HepG2 (cell line): ENCODE results near the gene BEAN1. TPM values are rescaled to one million over a fixed set of nuclear protein-coding genes. Genes with fewer than 3 reads are reported as not detected.

ENCODE experiments used
- CBX1 ChIP-seq: IDR thresholded peaks from one replicate; pipeline ENCODE4 v1.6.1; 2016; ENCODE audit warnings: antibody characterized with exemption, low read depth
- CEBPG ChIP-seq: IDR thresholded peaks from 2 replicates; pipeline ENCODE4 v1.6.1; 2016
- DPF2 ChIP-seq: sonication (generic); formaldehyde crosslinking; IDR thresholded peaks from 2 replicates; pipeline ENCODE4 v1.4.0; 2020; ENCODE audit warnings: mild to moderate bottlenecking, low read depth, missing genetic modification reagents, borderline replicate concordance
- DR1 ChIP-seq: sonication (generic); formaldehyde crosslinking; IDR thresholded peaks from 2 replicates; pipeline ENCODE4 v1.8.0; 2021; ENCODE audit warnings: mild to moderate bottlenecking, missing genetic modification reagents, inconsistent platforms
- EED ChIP-seq: sonication (generic); formaldehyde crosslinking; IDR thresholded peaks from 2 replicates; pipeline ENCODE4 v1.5.0; 2020; ENCODE audit warnings: mild to moderate bottlenecking, missing genetic modification reagents
- ETV5 ChIP-seq: IDR thresholded peaks from 2 replicates; pipeline ENCODE4 v1.6.1; 2018; ENCODE audit warnings: missing biosample characterization, missing genetic modification reagents, inconsistent platforms, borderline replicate concordance
- HMGXB3 ChIP-seq: sonication (generic); formaldehyde crosslinking; IDR thresholded peaks from 2 replicates; pipeline ENCODE4 v1.4.0; 2020; ENCODE audit warnings: missing genetic modification reagents, borderline replicate concordance
- MATR3 ChIP-seq: sonication (generic); formaldehyde crosslinking; IDR thresholded peaks from 2 replicates; pipeline ENCODE4 v1.4.0; 2020; ENCODE audit warnings: missing genetic modification reagents
- PITX1 ChIP-seq: sonication (generic); formaldehyde crosslinking; IDR thresholded peaks from 2 replicates; pipeline ENCODE4 v1.5.1; 2020; ENCODE audit warnings: mild to moderate bottlenecking, missing genetic modification reagents
- TBX2 ChIP-seq: sonication (generic); formaldehyde crosslinking; IDR thresholded peaks from 2 replicates; pipeline ENCODE4 v1.5.0; 2020; ENCODE audit warnings: missing genetic modification reagents, mild to moderate bottlenecking, borderline replicate concordance
- ZNF318 ChIP-seq: sonication (generic); formaldehyde crosslinking; IDR thresholded peaks from 2 replicates; pipeline ENCODE4 v1.4.0; 2020; ENCODE audit warnings: mild to moderate bottlenecking, missing genetic modification reagents
- ZNF431 ChIP-seq: sonication (generic); formaldehyde crosslinking; IDR thresholded peaks from 2 replicates; pipeline ENCODE4 v1.9.0; 2022; ENCODE audit warnings: missing genetic modification reagents, low read depth, mild to moderate bottlenecking, borderline replicate concordance
- ZNF770 ChIP-seq: sonication (generic); formaldehyde crosslinking; IDR thresholded peaks from 2 replicates; pipeline ENCODE4 v1.5.0; 2020; ENCODE audit warnings: mild to moderate bottlenecking, missing genetic modification reagents
- ZNF790 ChIP-seq: sonication (generic); formaldehyde crosslinking; IDR thresholded peaks from 2 replicates; pipeline ENCODE4 v1.8.0; 2022; ENCODE audit warnings: missing genetic modification reagents, mild to moderate bottlenecking, borderline replicate concordance
- polyA plus RNA-seq, 8 experiments: library from polyadenylated mRNA; depleted of rRNA in 3 of 8; stranded (reverse) in 7 of 8; unstranded in 1 of 8; fragments of >200 nt; fragmentation: Illumina TruSeq in 4 of 8; extraction: Trizol in 4 of 8; gene quantifications; 2 replicates each; pipeline versions ENCODE4 v1.2.1 to v1.2.3, GENCODE V29; 2011 to 2016; ENCODE audit warnings: low read depth in 4 of 8, missing spikeins in 1 of 8, mixed read lengths in 1 of 8; ENCODE audit not compliant: insufficient read depth in 1 of 8
- total RNA-seq, 5 experiments: library from RNA; depleted of rRNA; stranded (reverse); fragments of >200 nt; fragmentation: Illumina TruSeq; extraction: Trizol; gene quantifications; 2 replicates each; pipeline ENCODE4 v1.2.3, GENCODE V29; 2016; ENCODE audit warnings: low read depth in 1 of 5

Gene BEAN1
- total and polyA plus RNA-seq, 2 of the 13 experiments (the other 11 are each of a cell fraction or from before 2014, with no cell fraction given), result 0.53 to 1.4 TPM

GRCh38 chr16:66426112-66427035, 721 bp upstream of the BEAN1 start (continued):
- TF ChIP-seq CBX1 (no peak), DR1 (CRISPR knock-in tag) (no peak), ZNF770 (peak; percentile 64), TBX2 (CRISPR knock-in tag) (no peak), MATR3 (CRISPR knock-in tag) (no peak), CEBPG (no peak), HMGXB3 (CRISPR knock-in tag) (no peak), ZNF318 (CRISPR knock-in tag) (no peak), ZNF790 (no peak), ZNF431 (CRISPR knock-in tag) (no peak), EED (CRISPR knock-in tag) (peak; percentile 44), ETV5 (CRISPR knock-in tag) (no peak), DPF2 (CRISPR knock-in tag) (no peak), PITX1 (0 out of 2 replicates have a peak, but pooled peaks have one; percentile 27)
